Measurements from ENCODE around the gene ZFP36L1.

- TF ChIP-seq POLR2AphosphoS5 (IDR thresholded peaks at IDR 0.05; ENCODE audit: low read depth, low read length) (no peak), TAF1 (IDR thresholded peaks at IDR 0.05; ENCODE audit: borderline replicate concordance, low read depth, low read length) (no peak)
Measured at GRCh38 chr14:68784226-68784910, 8.5 kb downstream of the ZFP36L1 start.

Data from GM12892 (cell line).